Effector memory CD4-positive, alpha-beta T cell (primary cell): ENCODE results near the gene EGFR.

Experiments
- DNase-seq, 3 donors: peaks; one replicate each; pipeline ENCODE4 v3.0.0-alpha.2; 2020
- H3K27ac ChIP-seq: 2 replicates; pipeline ENCODE4 v1.7.0; 2013; ENCODE audit warnings: mild to moderate bottlenecking, low read length, moderate library complexity; ENCODE audit not compliant: insufficient read depth, poor library complexity, severe bottlenecking
- H3K27me3 ChIP-seq: replicated peaks from 2 replicates; pipeline ENCODE4 v1.7.0; 2013; ENCODE audit warnings: mild to moderate bottlenecking, low read length; ENCODE audit not compliant: insufficient read depth, control insufficient read depth, poor library complexity, severe bottlenecking
- H3K36me3 ChIP-seq: 2 replicates; pipeline ENCODE4 v1.7.0; 2013; ENCODE audit warnings: mild to moderate bottlenecking, low read length, moderate library complexity; ENCODE audit not compliant: control insufficient read depth, insufficient read depth
- H3K4me1 ChIP-seq: 2 replicates; pipeline ENCODE4 v1.7.0; 2013; ENCODE audit warnings: low read length, mild to moderate bottlenecking; ENCODE audit not compliant: control insufficient read depth, insufficient read depth, poor library complexity, severe bottlenecking
- H3K4me3 ChIP-seq: 2 replicates; pipeline ENCODE4 v1.7.0; 2013; ENCODE audit warnings: low read length, low read depth, mild to moderate bottlenecking; ENCODE audit not compliant: insufficient read depth, poor library complexity, severe bottlenecking
- H3K9me3 ChIP-seq: 2 replicates; pipeline ENCODE4 v1.7.0; 2013; ENCODE audit warnings: mild to moderate bottlenecking, low read length, moderate library complexity; ENCODE audit not compliant: control insufficient read depth

Gene EGFR

GRCh38 chr7:55087521-55087961, 68.7 kb downstream of the EGFR start:
- H3K4me1 ChIP-seq = no peaks in the 10 kb centered on the region
- no peak overlapping the region for H3K27ac ChIP-seq
- no peaks in the 10 kb centered on the region for H3K27me3 ChIP-seq
- no peaks in the 10 kb centered on the region for H3K36me3 ChIP-seq
- DNase-seq = no peak
- H3K4me3 ChIP-seq = no peak overlapping the region
- H3K9me3 ChIP-seq = no peaks in the 10 kb centered on the region

GRCh38 chr7:55088107-55088506, 69.3 kb downstream of the EGFR start:
- no peak overlapping the region for H3K27ac ChIP-seq
- H3K36me3 ChIP-seq = no peaks in the 10 kb centered on the region
- no peak for DNase-seq
- no peak overlapping the region for H3K4me3 ChIP-seq
- no peaks in the 10 kb centered on the region for H3K27me3 ChIP-seq
- no peaks in the 10 kb centered on the region for H3K9me3 ChIP-seq
- no peaks in the 10 kb centered on the region for H3K4me1 ChIP-seq

DNA sequence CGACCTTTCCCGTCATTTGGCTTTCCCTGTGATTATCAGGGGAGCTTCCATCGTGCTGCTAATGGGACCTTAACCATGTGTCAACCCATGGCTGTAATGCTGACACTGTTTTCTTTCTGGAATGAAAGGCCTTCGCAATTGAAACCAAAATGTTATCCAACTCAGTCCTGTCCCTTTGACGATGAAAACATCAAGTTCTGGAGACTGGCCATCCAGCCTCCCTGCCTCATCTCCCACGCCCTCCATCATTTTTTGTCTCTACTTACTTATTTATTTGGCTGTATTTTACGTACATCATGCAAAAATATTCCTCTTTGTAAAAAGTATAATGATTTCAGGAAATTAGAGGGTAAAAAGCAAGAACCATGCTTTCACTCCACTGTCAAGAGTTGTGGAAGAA, 69.8 kb downstream of the EGFR start:
- Histone ChIP-seq H3K36me3 (no peaks in the 10 kb centered on the region), H3K27me3 (no peaks in the 10 kb centered on the region), H3K9me3 (no peaks in the 10 kb centered on the region), H3K4me3 (no peak overlapping the region), H3K27ac (no peak overlapping the region), H3K4me1 (no peaks in the 10 kb centered on the region)
- no peak for DNase-seq

GRCh38 chr7:55092186-55092974, 73.6 kb downstream of the EGFR start:
- Histone ChIP-seq H3K27ac (no peak overlapping the region), H3K4me1 (no peaks in the 10 kb centered on the region), H3K4me3 (no peak overlapping the region), H3K9me3 (no peaks in the 10 kb centered on the region), H3K36me3 (no peaks in the 10 kb centered on the region), H3K27me3 (no peaks in the 10 kb centered on the region)
- no peak for DNase-seq

DNA sequence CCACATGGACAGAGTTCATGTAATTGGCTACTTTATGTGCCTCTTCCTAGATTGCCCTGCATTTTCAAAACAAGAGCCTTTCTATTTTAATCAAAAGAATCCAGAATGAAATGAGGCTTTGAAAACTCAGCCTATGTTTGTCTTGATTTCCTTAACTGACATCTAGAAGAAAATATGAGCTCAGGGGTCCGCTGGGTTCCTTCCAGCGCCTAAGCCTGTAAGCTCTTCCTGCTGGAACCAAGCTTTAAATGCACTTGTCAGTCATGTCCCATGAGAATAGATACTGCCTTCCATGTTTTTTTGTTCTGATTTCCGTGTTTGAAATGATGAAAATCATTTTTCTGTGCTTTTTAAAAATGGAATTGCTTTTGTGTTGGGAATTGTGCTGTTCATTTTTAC, 74.2 kb downstream of the EGFR start:
- Histone ChIP-seq H3K27ac (no peak overlapping the region), H3K4me1 (no peaks in the 10 kb centered on the region), H3K9me3 (no peaks in the 10 kb centered on the region), H3K27me3 (no peaks in the 10 kb centered on the region), H3K36me3 (no peaks in the 10 kb centered on the region), H3K4me3 (no peak overlapping the region)
- DNase-seq = no peak

DNA sequence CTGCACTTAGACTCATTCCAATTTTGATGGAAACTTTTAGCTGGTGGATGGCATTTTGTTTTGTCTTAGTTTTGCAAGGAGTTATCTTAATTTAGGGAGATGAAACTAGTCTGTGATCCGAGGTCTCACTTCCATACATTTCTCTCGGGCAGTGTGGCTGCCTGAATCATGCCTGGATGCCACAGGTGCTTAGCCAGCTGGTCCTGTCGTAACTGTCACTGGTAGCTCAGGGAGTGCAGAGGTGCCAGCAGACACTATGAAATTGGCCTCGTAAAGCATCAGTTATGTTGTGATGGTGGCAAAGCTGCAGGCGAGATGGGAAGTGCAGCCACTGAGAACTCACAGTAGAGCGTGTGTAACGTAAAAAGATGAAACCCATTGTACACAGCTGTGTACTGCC, 74.9 kb downstream of the EGFR start:
- Histone ChIP-seq H3K36me3 (no peaks in the 10 kb centered on the region), H3K4me1 (no peaks in the 10 kb centered on the region)

DNA sequence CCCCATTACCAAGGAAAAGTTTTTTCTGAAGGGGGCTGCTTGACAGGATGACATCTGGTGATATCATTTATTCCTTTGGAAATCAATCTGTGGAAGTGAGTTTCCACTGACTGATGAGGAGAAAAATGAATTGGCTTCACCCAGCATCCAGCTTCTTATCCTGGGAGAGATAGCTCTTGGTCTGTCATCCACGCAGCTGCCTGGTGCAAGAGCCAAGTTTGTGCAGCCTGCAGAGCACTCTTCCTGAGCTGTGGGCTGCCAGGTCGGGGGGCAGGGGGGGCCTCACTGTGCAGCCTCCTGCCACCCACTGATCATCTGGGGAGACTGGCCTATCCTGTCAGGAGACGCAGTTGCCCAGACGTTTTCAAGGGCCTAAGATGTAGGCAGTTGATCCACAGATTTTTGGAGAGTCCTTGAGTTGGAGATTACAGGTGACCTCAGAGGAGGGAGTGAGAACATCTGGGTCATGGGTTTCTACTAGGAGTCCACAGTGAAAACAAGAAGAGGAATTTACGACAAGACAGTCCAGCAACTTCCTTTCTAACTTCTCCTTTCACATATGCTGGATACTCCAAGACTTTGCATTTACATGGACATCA, 75.4 kb downstream of the EGFR start:
- no peaks in the 10 kb centered on the region for H3K4me1 ChIP-seq
- DNase-seq = no peak
- no peak overlapping the region for H3K27ac ChIP-seq
- no peaks in the 10 kb centered on the region for H3K36me3 ChIP-seq
- no peaks in the 10 kb centered on the region for H3K27me3 ChIP-seq
- no peak overlapping the region for H3K4me3 ChIP-seq
- no peaks in the 10 kb centered on the region for H3K9me3 ChIP-seq

More for the DNA sequence above, 74.9 kb downstream of the EGFR start:
- Histone ChIP-seq H3K27me3 (no peaks in the 10 kb centered on the region), H3K4me3 (no peak overlapping the region), H3K9me3 (no peaks in the 10 kb centered on the region), H3K27ac (no peak overlapping the region)
- no peak for DNase-seq

DNA sequence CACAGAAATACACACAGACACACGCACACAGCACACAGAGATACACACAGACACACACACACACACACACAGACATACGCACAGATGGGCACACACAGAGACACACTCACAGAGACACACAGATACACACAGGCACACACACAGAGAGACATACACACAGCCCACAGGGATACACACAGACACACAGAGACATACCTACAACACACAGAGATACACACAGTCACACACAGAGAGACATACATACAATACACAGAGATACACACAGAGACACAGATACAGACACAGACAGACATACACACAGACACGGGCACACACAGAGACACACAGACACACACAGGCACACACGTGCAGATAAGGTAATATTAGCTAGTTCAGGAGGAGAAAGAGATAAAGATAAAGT, 76.9 kb downstream of the EGFR start:
- no peak for DNase-seq
- no peaks in the 10 kb centered on the region for H3K9me3 ChIP-seq
- H3K4me3 ChIP-seq = no peak overlapping the region
- H3K4me1 ChIP-seq = no peaks in the 10 kb centered on the region
- no peaks in the 10 kb centered on the region for H3K36me3 ChIP-seq
- H3K27me3 ChIP-seq = no peaks in the 10 kb centered on the region
- H3K27ac ChIP-seq = no peak overlapping the region

GRCh38 chr7:55096323-55096722, 77.5 kb downstream of the EGFR start:
- no peaks in the 10 kb centered on the region for H3K9me3 ChIP-seq
- DNase-seq = no peak
- H3K27me3 ChIP-seq = no peaks in the 10 kb centered on the region
- no peak overlapping the region for H3K27ac ChIP-seq
- H3K4me3 ChIP-seq = no peak overlapping the region
- H3K36me3 ChIP-seq = no peaks in the 10 kb centered on the region
- no peaks in the 10 kb centered on the region for H3K4me1 ChIP-seq

DNA sequence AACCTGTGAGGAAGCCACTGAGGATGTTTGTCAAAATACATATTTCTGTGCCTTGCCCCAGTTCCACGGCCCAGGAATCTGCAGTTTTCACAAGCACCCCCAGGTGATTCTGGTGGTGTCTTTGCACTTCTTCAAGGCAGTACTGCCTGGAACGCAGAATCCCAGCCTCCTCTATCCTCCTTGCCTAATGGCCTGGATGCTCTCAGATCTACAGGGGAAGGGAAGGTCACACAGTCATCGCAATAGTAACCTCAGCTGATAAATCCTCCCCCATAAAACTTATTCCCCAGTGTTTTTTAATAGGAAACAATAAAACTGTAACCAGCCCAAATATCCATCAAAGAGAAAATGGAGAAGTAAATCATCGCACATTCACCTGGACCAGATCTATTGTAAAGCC, 78.3 kb downstream of the EGFR start:
- Histone ChIP-seq H3K27ac (no peak overlapping the region), H3K4me1 (no peaks in the 10 kb centered on the region)

More for the DNA sequence above, 78.3 kb downstream of the EGFR start:
- no peak overlapping the region for H3K4me3 ChIP-seq
- DNase-seq = no peak
- H3K27me3 ChIP-seq = no peaks in the 10 kb centered on the region
- no peaks in the 10 kb centered on the region for H3K9me3 ChIP-seq
- no peaks in the 10 kb centered on the region for H3K36me3 ChIP-seq
